Measurements from ENCODE around the gene AUP1.
A peak's percentile ranks its signal among the peaks of the same experiment; 100 is the strongest.

Gene AUP1

GRCh38 chr2:74535440-74535965, 6.0 kb upstream of the AUP1 start:
- no peak for DNase-seq (ENCODE audit: low read depth)

GRCh38 chr2:74534411-74534810, 4.9 kb upstream of the AUP1 start:
- DNase-seq (ENCODE audit: low read depth), result no peak

GRCh38 chr2:74533464-74533863, 4.0 kb upstream of the AUP1 start:
- no peak for DNase-seq (ENCODE audit: low read depth)

GRCh38 chr2:74532222-74532621, 2.7 kb upstream of the AUP1 start:
- no peak for DNase-seq (ENCODE audit: low read depth)

- no peak for DNase-seq (ENCODE audit: low read depth)
Observed at GRCh38 chr2:74531666-74532065, 2.2 kb upstream of the AUP1 start.

GRCh38 chr2:74530239-74531187, 1.0 kb upstream of the AUP1 start:
- no peak for DNase-seq (ENCODE audit: low read depth)

GRCh38 chr2:74528600-74529356, 728 bp downstream of the AUP1 start:
- no peak for DNase-seq (ENCODE audit: low read depth)

GRCh38 chr2:74527741-74528140, 1.8 kb downstream of the AUP1 start:
- DNase-seq (ENCODE audit: low read depth), result no peak

- no peak for DNase-seq (ENCODE audit: low read depth)
Observed at GRCh38 chr2:74526649-74527230, 2.8 kb downstream of the AUP1 start.

GRCh38 chr2:74525717-74526648, 3.5 kb downstream of the AUP1 start, which contains the start of gene DQX1:
Gene DQX1, minus strand, starts transcription at chr2:74526231. Its CDS starts 502 bp downstream, at chr2:74525729.
- DNase-seq (ENCODE audit: low read depth), result no peak

GRCh38 chr2:74524955-74525716, 4.4 kb downstream of the AUP1 start:
- DNase-seq (ENCODE audit: low read depth), result no peak

GRCh38 chr2:74524005-74524404, 5.5 kb downstream of the AUP1 start:
- DNase-seq (ENCODE audit: low read depth), result no peak

- DNase-seq (ENCODE audit: low read depth), result no peak
Observed at GRCh38 chr2:74522516-74522915, 7.0 kb downstream of the AUP1 start.

GRCh38 chr2:74516650-74517049, 12.9 kb downstream of the AUP1 start:
- DNase-seq (ENCODE audit: low read depth), result no peak

GRCh38 chr2:74515981-74516633, 13.4 kb downstream of the AUP1 start:
- peak; percentile 69 for DNase-seq (ENCODE audit: low read depth)

- no peak for DNase-seq (ENCODE audit: low read depth)
Observed at GRCh38 chr2:74515271-74515980, 14.1 kb downstream of the AUP1 start.

- no peak for DNase-seq (ENCODE audit: low read depth)
Observed at GRCh38 chr2:74514368-74515270, 14.9 kb downstream of the AUP1 start, which contains the start of gene TLX2. Gene TLX2, plus strand, starts transcription at chr2:74514450. Its CDS starts 357 bp downstream, at chr2:74514807.
